Progenitor cell of endocrine pancreas (in vitro differentiated cells): Measurements from ENCODE around the gene TMEM127. TPM values are rescaled to one million over a fixed set of nuclear protein-coding genes. Genes with fewer than 3 reads are reported as not detected.
"Not testable (repeated sequence)": the region's sequence is repeated elsewhere in the genome, so short reads cannot be mapped to it uniquely, and the experiment has no call there.

Source experiments
- DNase-seq: peaks from one replicate; pipeline ENCODE4 v3.0.0; 2021; ENCODE audit warnings: low spot score; ENCODE audit not compliant: unreplicated experiment
- H3K27ac Mint-ChIP-seq: 2 replicates; pipeline ENCODE4 v1.8.0; 2021; ENCODE audit warnings: mild to moderate bottlenecking, moderate library complexity, mixed read lengths
- H3K27me3 Mint-ChIP-seq: 2 replicates; pipeline ENCODE4 v1.8.0; 2021; ENCODE audit warnings: mixed read lengths
- H3K36me3 Mint-ChIP-seq: 2 replicates; pipeline ENCODE4 v1.8.0; 2022; ENCODE audit warnings: mixed read lengths; ENCODE audit not compliant: insufficient read depth
- H3K4me1 Mint-ChIP-seq: 2 replicates; pipeline ENCODE4 v1.8.0; 2021; ENCODE audit warnings: low read depth, mixed read lengths
- H3K4me3 Mint-ChIP-seq: 2 replicates; pipeline ENCODE4 v1.8.0; 2021; ENCODE audit warnings: low read depth, mild to moderate bottlenecking, moderate library complexity, mixed read lengths
- H3K9me3 Mint-ChIP-seq: 2 replicates; pipeline ENCODE4 v1.8.0; 2021; ENCODE audit warnings: low read depth, mixed read lengths
- CTCF ChIP-seq: fragments of 200-600 bp; sonication (generic); IDR thresholded peaks from one replicate; pipeline ENCODE4 v1.5.0; 2021; ENCODE audit warnings: antibody characterized with exemption, mild to moderate bottlenecking; ENCODE audit not compliant: unreplicated experiment
- total RNA-seq: library from RNA; stranded (reverse); gene quantifications from 2 replicates; pipeline ENCODE4 v1.2.1, GENCODE V29; 2021

TMEM127 gene
- total RNA-seq, 1 donor from 2014 or later, result 37.2 TPM

- no peaks in the 10 kb centered on the region for H3K27me3 Mint-ChIP-seq
- no peak overlapping the region for H3K4me3 Mint-ChIP-seq
- H3K36me3 Mint-ChIP-seq, result no peaks in the 10 kb centered on the region
- DNase-seq, result no peak
- no peak overlapping the region for H3K27ac Mint-ChIP-seq
- no peaks in the 10 kb centered on the region for H3K9me3 Mint-ChIP-seq
- no peaks in the 10 kb centered on the region for H3K4me1 Mint-ChIP-seq
- TF ChIP-seq CTCF, result no peak
Observed at GRCh38 chr2:96233436-96233835, 32.4 kb downstream of the TMEM127 start.

GRCh38 chr2:96231316-96231715 lies 34.5 kb downstream of the TMEM127 start:
- Mint-ChIP-seq H3K9me3 (no peaks in the 10 kb centered on the region), H3K36me3 (no peaks in the 10 kb centered on the region), H3K4me1 (no peaks in the 10 kb centered on the region), H3K4me3 (no peak overlapping the region), H3K27me3 (no peaks in the 10 kb centered on the region), H3K27ac (no peak overlapping the region)
- DNase-seq, result no peak
- TF ChIP-seq CTCF, result no peak

- DNase-seq, result no peak
- Mint-ChIP-seq H3K36me3 (no peaks in the 10 kb centered on the region), H3K27ac (no peak overlapping the region), H3K4me3 (no peak overlapping the region), H3K9me3 (no peaks in the 10 kb centered on the region), H3K4me1 (no peaks in the 10 kb centered on the region), H3K27me3 (no peaks in the 10 kb centered on the region)
- TF ChIP-seq CTCF, result no peak
Observed at GRCh38 chr2:96225016-96225533, 40.7 kb downstream of the TMEM127 start.

- not testable (repeated sequence) for H3K9me3 Mint-ChIP-seq, H3K36me3 Mint-ChIP-seq, H3K4me3 Mint-ChIP-seq, H3K27ac Mint-ChIP-seq, DNase-seq, H3K4me1 Mint-ChIP-seq, H3K27me3 Mint-ChIP-seq
Observed at GRCh38 chr2:96221106-96221505, 44.7 kb downstream of the TMEM127 start.

GRCh38 chr2:96219959-96220358 lies 45.8 kb downstream of the TMEM127 start:
- H3K4me3 Mint-ChIP-seq, H3K27ac Mint-ChIP-seq, H3K36me3 Mint-ChIP-seq, DNase-seq, H3K4me1 Mint-ChIP-seq, H3K27me3 Mint-ChIP-seq, H3K9me3 Mint-ChIP-seq: not testable (repeated sequence)

- Mint-ChIP-seq H3K27ac (no peak overlapping the region), H3K27me3 (no peaks in the 10 kb centered on the region), H3K36me3 (no peaks in the 10 kb centered on the region), H3K4me1 (no peaks in the 10 kb centered on the region), H3K4me3 (no peak overlapping the region), H3K9me3 (no peaks in the 10 kb centered on the region)
- no peak for TF ChIP-seq CTCF
- DNase-seq, result no peak
Observed at GRCh38 chr2:96218508-96219131, 47.2 kb downstream of the TMEM127 start.
